ENCODE results near the gene PAPLN.

DNA sequence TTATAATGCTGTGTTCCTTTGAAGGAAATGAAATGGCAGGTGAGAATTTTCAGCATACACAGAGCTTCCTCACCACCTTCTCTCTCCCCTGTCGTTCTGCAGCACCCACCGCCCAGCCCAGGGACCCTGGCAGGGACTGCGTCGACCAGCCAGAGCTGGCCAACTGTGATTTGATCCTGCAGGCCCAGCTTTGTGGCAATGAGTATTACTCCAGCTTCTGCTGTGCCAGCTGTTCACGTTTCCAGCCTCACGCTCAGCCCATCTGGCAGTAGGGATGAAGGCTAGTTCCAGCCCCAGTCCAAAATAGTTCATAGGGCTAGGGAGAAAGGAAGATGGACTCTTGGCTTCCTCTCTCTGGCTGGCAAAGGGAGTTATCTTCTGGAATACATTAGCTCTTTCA is 35.1 kb downstream of the PAPLN start:
- TF ChIP-seq, protein P1, sequence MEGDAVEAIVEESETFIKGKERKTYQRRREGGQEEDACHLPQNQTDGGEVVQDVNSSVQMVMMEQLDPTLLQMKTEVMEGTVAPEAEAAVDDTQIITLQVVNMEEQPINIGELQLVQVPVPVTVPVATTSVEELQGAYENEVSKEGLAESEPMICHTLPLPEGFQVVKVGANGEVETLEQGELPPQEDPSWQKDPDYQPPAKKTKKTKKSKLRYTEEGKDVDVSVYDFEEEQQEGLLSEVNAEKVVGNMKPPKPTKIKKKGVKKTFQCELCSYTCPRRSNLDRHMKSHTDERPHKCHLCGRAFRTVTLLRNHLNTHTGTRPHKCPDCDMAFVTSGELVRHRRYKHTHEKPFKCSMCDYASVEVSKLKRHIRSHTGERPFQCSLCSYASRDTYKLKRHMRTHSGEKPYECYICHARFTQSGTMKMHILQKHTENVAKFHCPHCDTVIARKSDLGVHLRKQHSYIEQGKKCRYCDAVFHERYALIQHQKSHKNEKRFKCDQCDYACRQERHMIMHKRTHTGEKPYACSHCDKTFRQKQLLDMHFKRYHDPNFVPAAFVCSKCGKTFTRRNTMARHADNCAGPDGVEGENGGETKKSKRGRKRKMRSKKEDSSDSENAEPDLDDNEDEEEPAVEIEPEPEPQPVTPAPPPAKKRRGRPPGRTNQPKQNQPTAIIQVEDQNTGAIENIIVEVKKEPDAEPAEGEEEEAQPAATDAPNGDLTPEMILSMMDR (IDR thresholded peaks at IDR 0.05; ENCODE audit: low read depth, low read length), result no peak
- no peak for TF ChIP-seq POLR2A (IDR thresholded peaks at IDR 0.05; ENCODE audit: extremely low read depth, insufficient read length)

All from NB4 (cell line).